ENCODE data around the gene SLC38A10. TPM values are rescaled to one million over a fixed set of nuclear protein-coding genes. Genes with fewer than 3 reads are reported as not detected.

Gene SLC38A10
- total RNA-seq, 2 donors from 2014 or later: 83.0 to 129 TPM

DNA sequence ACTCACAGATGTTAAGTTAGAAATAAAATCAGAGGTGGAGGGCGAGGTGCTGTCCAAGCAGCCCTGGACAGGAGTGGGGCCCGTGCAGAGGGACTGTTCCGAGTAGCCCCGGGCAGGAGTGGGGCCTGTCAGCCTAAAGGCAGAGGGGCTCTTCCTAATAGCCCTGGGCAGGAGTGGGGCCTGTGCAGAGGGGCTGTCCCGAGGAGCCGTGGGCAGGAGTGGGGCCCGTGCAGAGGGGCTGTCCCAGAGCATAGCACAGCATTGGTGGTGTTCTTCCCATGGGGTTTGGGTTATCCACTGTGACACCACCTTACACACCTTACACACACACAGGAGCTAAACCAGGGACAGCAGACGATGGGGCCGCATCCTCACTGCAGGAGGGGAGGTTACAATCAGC is 82.7 kb downstream of the SLC38A10 start:
- H3K27ac ChIP-seq: no peak overlapping the region
- H3K4me1 ChIP-seq (ENCODE audit: control insufficient read depth in 1 of 2, low read depth in 2 of 2): peaks cover 0 to 16% of the 10 kb centered on the region in 2 donors

DNA sequence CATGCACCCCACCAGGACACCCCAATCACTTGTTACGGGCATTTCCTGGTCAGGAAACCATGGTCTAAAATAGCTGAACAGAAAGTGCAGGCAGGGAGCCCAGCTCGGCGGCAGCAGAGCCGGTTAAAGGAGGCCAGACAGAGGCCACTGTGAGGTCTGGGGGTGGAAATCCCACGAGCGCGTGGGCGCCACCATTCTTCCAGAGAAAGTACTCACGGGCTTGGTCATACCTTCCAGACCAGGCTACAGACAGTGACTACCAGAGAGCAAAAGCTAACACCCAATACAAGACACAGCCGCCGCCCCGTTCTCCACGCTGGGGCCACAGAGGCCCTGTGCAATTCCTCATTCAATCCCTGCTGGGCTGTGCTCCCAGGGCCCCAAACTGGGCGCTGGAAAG is 84.2 kb downstream of the SLC38A10 start:
- H3K27ac ChIP-seq: peak overlapping the region; percentile 24 to 40
- peak overlapping the region; percentile 27 for H3K4me3 ChIP-seq
- H3K27me3 ChIP-seq (replicated peaks; ENCODE audit: insufficient read depth): no peaks in the 10 kb centered on the region
- no peaks in the 10 kb centered on the region for H3K36me3 ChIP-seq
- peaks cover 4 to 30% of the 10 kb centered on the region in 2 donors for H3K4me1 ChIP-seq (ENCODE audit: control insufficient read depth in 1 of 2, low read depth in 2 of 2)
- H3K9me3 ChIP-seq: no peaks in the 10 kb centered on the region
- ATAC-seq (ENCODE audit: insufficient number of reproducible peaks, low FRiP score, low read depth) (no peak), DNase-seq (ENCODE audit: low spot score) (no peak)
- TF ChIP-seq, protein P1, sequence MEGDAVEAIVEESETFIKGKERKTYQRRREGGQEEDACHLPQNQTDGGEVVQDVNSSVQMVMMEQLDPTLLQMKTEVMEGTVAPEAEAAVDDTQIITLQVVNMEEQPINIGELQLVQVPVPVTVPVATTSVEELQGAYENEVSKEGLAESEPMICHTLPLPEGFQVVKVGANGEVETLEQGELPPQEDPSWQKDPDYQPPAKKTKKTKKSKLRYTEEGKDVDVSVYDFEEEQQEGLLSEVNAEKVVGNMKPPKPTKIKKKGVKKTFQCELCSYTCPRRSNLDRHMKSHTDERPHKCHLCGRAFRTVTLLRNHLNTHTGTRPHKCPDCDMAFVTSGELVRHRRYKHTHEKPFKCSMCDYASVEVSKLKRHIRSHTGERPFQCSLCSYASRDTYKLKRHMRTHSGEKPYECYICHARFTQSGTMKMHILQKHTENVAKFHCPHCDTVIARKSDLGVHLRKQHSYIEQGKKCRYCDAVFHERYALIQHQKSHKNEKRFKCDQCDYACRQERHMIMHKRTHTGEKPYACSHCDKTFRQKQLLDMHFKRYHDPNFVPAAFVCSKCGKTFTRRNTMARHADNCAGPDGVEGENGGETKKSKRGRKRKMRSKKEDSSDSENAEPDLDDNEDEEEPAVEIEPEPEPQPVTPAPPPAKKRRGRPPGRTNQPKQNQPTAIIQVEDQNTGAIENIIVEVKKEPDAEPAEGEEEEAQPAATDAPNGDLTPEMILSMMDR (IDR thresholded peaks at IDR 0.05): no peak

More for the DNA sequence above, 82.7 kb downstream of the SLC38A10 start:
- DNase-seq (ENCODE audit: low spot score): no peak
- no peaks in the 10 kb centered on the region for H3K9me3 ChIP-seq
- TF ChIP-seq, protein P1 (IDR thresholded peaks at IDR 0.05): no peak
- H3K36me3 ChIP-seq: no peaks in the 10 kb centered on the region
- H3K27me3 ChIP-seq (replicated peaks; ENCODE audit: insufficient read depth): no peaks in the 10 kb centered on the region
- no peak overlapping the region for H3K4me3 ChIP-seq
- ATAC-seq (ENCODE audit: insufficient number of reproducible peaks, low FRiP score, low read depth): no peak

DNA sequence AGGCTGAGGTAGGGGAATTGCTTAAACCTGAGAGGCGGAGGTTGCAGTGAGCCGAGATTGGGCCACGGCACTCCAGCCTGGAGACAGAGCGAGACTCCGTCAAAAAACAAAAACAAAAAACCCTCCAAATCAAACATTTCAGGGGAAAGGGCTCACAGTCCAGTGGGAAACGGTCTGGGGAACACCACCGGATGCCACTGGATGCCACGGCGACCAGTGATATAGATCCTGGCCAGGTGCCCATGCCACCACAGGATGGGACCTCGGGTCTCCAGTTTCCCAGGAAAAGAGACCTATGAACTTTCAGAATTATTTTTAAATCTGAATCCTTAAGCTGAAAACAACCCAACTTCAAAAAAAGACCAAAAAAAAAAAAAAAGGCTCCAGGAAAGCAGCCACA is 84.6 kb downstream of the SLC38A10 start:
- DNase-seq (ENCODE audit: low spot score) (no peak), ATAC-seq (ENCODE audit: insufficient number of reproducible peaks, low FRiP score, low read depth) (no peak)
- peak overlapping the region; percentile 27 for H3K4me3 ChIP-seq
- no peaks in the 10 kb centered on the region for H3K9me3 ChIP-seq
- peaks cover 4 to 30% of the 10 kb centered on the region in 2 donors for H3K4me1 ChIP-seq (ENCODE audit: control insufficient read depth in 1 of 2, low read depth in 2 of 2)
- H3K36me3 ChIP-seq: no peaks in the 10 kb centered on the region
- no peaks in the 10 kb centered on the region for H3K27me3 ChIP-seq (replicated peaks; ENCODE audit: insufficient read depth)
- TF ChIP-seq, protein P1 (IDR thresholded peaks at IDR 0.05): no peak
- H3K27ac ChIP-seq: peak overlapping the region; percentile 24 to 40

DNA sequence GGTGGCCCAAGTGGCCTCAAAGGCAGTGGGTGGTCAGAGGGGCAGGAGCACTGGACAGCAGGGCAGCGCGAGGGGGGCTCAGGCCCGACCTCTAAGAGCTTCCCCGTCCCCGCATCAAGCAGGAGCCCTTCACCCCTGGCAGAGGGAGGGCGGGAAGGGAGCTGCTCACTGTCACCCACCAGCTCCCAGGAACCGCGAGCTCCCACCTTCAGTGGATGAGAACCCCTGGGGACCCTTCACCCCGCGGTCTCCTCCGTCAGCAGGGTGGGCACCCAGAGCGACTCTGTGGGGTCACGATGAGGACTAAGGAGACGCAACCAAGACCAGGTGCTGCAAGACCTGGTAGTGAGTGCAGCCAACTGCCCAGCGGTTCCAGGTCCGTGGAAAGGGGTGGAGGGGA is 86.0 kb downstream of the SLC38A10 start:
- ATAC-seq (ENCODE audit: insufficient number of reproducible peaks, low FRiP score, low read depth): no peak
- Histone ChIP-seq H3K36me3 (no peaks in the 10 kb centered on the region), H3K27me3 (replicated peaks; ENCODE audit: insufficient read depth) (no peaks in the 10 kb centered on the region), H3K27ac (no peak overlapping the region), H3K9me3 (no peaks in the 10 kb centered on the region), H3K4me1 (ENCODE audit: control insufficient read depth in 1 of 2, low read depth in 2 of 2) (peaks cover 4 to 30% of the 10 kb centered on the region in 2 donors), H3K4me3 (no peak overlapping the region)
- TF ChIP-seq, protein P1 (IDR thresholded peaks at IDR 0.05): no peak
- no peak for DNase-seq (ENCODE audit: low spot score)

DNA sequence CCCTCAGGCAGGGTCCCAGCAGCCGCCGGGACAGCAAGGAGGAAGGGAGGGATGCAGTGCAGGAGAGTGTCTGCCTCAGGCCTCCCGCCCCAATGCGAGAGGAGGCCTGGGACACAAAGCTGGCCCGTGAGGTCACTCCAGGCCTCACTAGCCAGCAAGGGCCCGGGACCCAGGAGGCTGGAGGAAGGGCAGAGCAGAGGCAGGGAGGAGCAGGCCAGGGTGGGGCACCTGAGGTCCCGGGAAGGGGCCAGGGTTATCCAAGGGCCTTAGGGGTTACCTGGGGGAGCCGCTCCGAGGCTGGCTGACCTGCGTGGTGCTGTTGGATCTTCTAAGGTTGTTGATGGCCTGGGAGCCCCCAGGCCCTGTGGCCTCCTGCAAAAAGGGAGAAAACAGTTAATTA is 86.5 kb downstream of the SLC38A10 start:
- no peaks in the 10 kb centered on the region for H3K27me3 ChIP-seq (replicated peaks; ENCODE audit: insufficient read depth)
- TF ChIP-seq, protein P1 (IDR thresholded peaks at IDR 0.05): no peak
- H3K27ac ChIP-seq: no peak overlapping the region
- DNase-seq (ENCODE audit: low spot score): no peak
- no peak overlapping the region for H3K4me3 ChIP-seq
- ATAC-seq (ENCODE audit: insufficient number of reproducible peaks, low FRiP score, low read depth): no peak
- peaks cover 4 to 30% of the 10 kb centered on the region in 2 donors for H3K4me1 ChIP-seq (ENCODE audit: control insufficient read depth in 1 of 2, low read depth in 2 of 2)
- no peaks in the 10 kb centered on the region for H3K36me3 ChIP-seq
- no peaks in the 10 kb centered on the region for H3K9me3 ChIP-seq
